Endothelial cell of umbilical vein (primary cell): Measurements from ENCODE around the gene HMCN1. TPM values are rescaled to one million over a fixed set of nuclear protein-coding genes. Genes with fewer than 3 reads are reported as not detected.

Experiments used
- BruUV-seq: library from RNA; stranded (reverse); fragments of 400-500 nt; replicated peaks from 2 replicates; lab custom pipeline; 2021; lab: Mats Ljungman, UMichigan
- CTCF ChIA-PET: fragments of 300-600, 350-600 bp; sonication (Branson Sonifier 250); formaldehyde crosslinking; loops from one replicate; lab custom pipeline; 2021; ENCODE audit warnings: antibody characterized with exemption, inconsistent platforms; lab: Charles Lee
- POLR2A ChIA-PET: fragments of 300-600, 350-600 bp; sonication (Branson Sonifier 250); formaldehyde crosslinking; loops from one replicate; lab custom pipeline; 2021; ENCODE audit warnings: antibody characterized with exemption, inconsistent platforms; lab: Charles Lee
- DNase-seq: peaks from one replicate; pipeline ENCODE4 v3.0.0-alpha.2; 2011; ENCODE audit warnings: low read depth, low spot score
- FAIRE-seq: peaks from 2 replicates; lab custom pipeline; 2011; peaks lifted over from hg19 to GRCh38; lab: Jason Lieb, UNC
- H2AFZ ChIP-seq: 2 replicates; pipeline ENCODE4 v1.6.0; 2012; ENCODE audit warnings: low read depth, low read length, control low read depth, inconsistent platforms
- H3K27ac ChIP-seq: 2 replicates; pipeline ENCODE4 v1.5.1; 2011; ENCODE audit warnings: low read depth, mild to moderate bottlenecking, control low read depth, low read length, moderate library complexity; ENCODE audit not compliant: insufficient read depth
- H3K27me3 ChIP-seq, 2 experiments: 2 replicates each; pipeline versions ENCODE4 v1.6.0 to v1.6.1; 2011; ENCODE audit warnings: low read length in 2 of 2, mixed read lengths in 1 of 2; ENCODE audit not compliant: control insufficient read depth in 2 of 2, insufficient read depth in 2 of 2
- H3K36me3 ChIP-seq, 2 experiments: 2 replicates in 1 of 2; 3 replicates in 1 of 2; pipeline ENCODE4 v1.5.1; 2011; ENCODE audit warnings: low read length in 2 of 2, mild to moderate bottlenecking in 1 of 2, moderate library complexity in 1 of 2; ENCODE audit not compliant: control insufficient read depth in 2 of 2, insufficient read depth in 2 of 2; ENCODE audit errors: extremely low read depth in 1 of 2
- H3K4me1 ChIP-seq: 3 replicates; pipeline ENCODE4 v1.5.1; 2011; ENCODE audit warnings: mild to moderate bottlenecking, low read length; ENCODE audit not compliant: control insufficient read depth, insufficient read depth; ENCODE audit errors: extremely low read depth
- H3K4me2 ChIP-seq: 2 replicates; pipeline ENCODE4 v1.6.1; 2011; ENCODE audit warnings: low read length, control low read depth, mixed read lengths; ENCODE audit not compliant: insufficient read depth
- H3K4me3 ChIP-seq, 3 experiments: fragments of 200-600 bp in 1 of 3; sonication (generic), shearing (Covaris generic) in 1 of 3; replicated peaks in 1 of 3; 2 replicates each; pipeline ENCODE4 v1.5.1; 2011 to 2016; ENCODE audit warnings: control low read depth in 3 of 3, low read length in 3 of 3, mild to moderate bottlenecking in 2 of 3, inconsistent platforms in 1 of 3, low read depth in 1 of 3, moderate library complexity in 1 of 3; ENCODE audit not compliant: insufficient read depth in 1 of 3
- H3K79me2 ChIP-seq: 2 replicates; pipeline ENCODE4 v1.6.0; 2012; ENCODE audit warnings: low read length, inconsistent platforms; ENCODE audit not compliant: control insufficient read depth, insufficient read depth
- H3K9ac ChIP-seq: replicated peaks from 2 replicates; pipeline ENCODE3; 2011; ENCODE audit warnings: low read length, control low read depth; ENCODE audit not compliant: insufficient read depth; ENCODE audit errors: extremely low read depth
- H3K9me1 ChIP-seq: replicated peaks from 3 replicates; pipeline ENCODE4 v1.6.0; 2011; ENCODE audit warnings: mild to moderate bottlenecking, low read length; ENCODE audit not compliant: control insufficient read depth, insufficient read depth; ENCODE audit errors: extremely low read depth
- H3K9me3 ChIP-seq: replicated peaks from 2 replicates; pipeline ENCODE4 v1.5.1; 2012; ENCODE audit warnings: low read length, inconsistent platforms; ENCODE audit not compliant: control insufficient read depth, insufficient read depth
- H4K20me1 ChIP-seq: replicated peaks from 2 replicates; pipeline ENCODE3; 2011; ENCODE audit warnings: mild to moderate bottlenecking, low read length; ENCODE audit not compliant: control insufficient read depth, insufficient read depth; ENCODE audit errors: extremely low read depth
- CTCF ChIP-seq, 2 donors: IDR thresholded peaks; 1 replicate in 1 of 2; 2 replicates in 1 of 2; pipeline ENCODE4 v1.5.1; 2011; ENCODE audit warnings: low read length in 2 of 2, mild to moderate bottlenecking in 2 of 2, moderate library complexity in 2 of 2, control low read depth in 1 of 2, inconsistent platforms in 1 of 2, low read depth in 1 of 2; ENCODE audit not compliant: insufficient read depth in 1 of 2; ENCODE audit errors: extremely low read depth in 1 of 2
- EZH2 ChIP-seq: IDR thresholded peaks from 2 replicates; pipeline ENCODE4 v1.6.1; 2012; ENCODE audit warnings: borderline replicate concordance, low read depth, mild to moderate bottlenecking, moderate library complexity, low read length, inconsistent platforms; ENCODE audit not compliant: severe bottlenecking
- FOS ChIP-seq: IDR thresholded peaks from 2 replicates; pipeline ENCODE4 v1.6.1; 2011; ENCODE audit warnings: mild to moderate bottlenecking, low read length, moderate library complexity, borderline replicate concordance; ENCODE audit not compliant: insufficient read depth
- GATA2 ChIP-seq: IDR thresholded peaks from 2 replicates; pipeline ENCODE4 v1.7.0; 2011; ENCODE audit warnings: low read depth, mild to moderate bottlenecking, moderate library complexity, mixed read lengths, low read length; ENCODE audit not compliant: insufficient read length, insufficient read depth
- JUN ChIP-seq: IDR thresholded peaks from 2 replicates; pipeline ENCODE4 v1.6.1; 2011; ENCODE audit warnings: borderline replicate concordance, low read depth; ENCODE audit not compliant: insufficient read length, insufficient read depth
- MYC ChIP-seq: IDR thresholded peaks from one replicate; pipeline ENCODE4 v1.6.1; 2011; ENCODE audit warnings: mild to moderate bottlenecking, low read depth, low read length
- POLR2A ChIP-seq: IDR thresholded peaks from 2 replicates; pipeline ENCODE4 v1.6.1; 2012; ENCODE audit warnings: low read depth, mild to moderate bottlenecking, control low read depth, low read length
- POLR2AphosphoS5 ChIP-seq: IDR thresholded peaks from 2 replicates; pipeline ENCODE4 v1.6.1; 2012; ENCODE audit warnings: low read depth, mild to moderate bottlenecking, control low read depth, low read length, moderate library complexity; ENCODE audit not compliant: insufficient read depth
- dilution Hi-C: fragments of 300-500 bp; cut with MboI; formaldehyde crosslinking; loops from one replicate; pipeline ENCODE4 v1.15.0; 2019; ENCODE audit warnings: low sequenced_read_pairs; ENCODE audit not compliant: extremely low pct_ligation_motif_present
- intact Hi-C: fragments of 100-400 bp; cut with micrococcal nuclease; formaldehyde crosslinking; loops from one replicate; pipeline ENCODE4 v1.10.0; 2022
- polyA plus RNA-seq, 4 experiments: library from polyadenylated mRNA; depleted of rRNA in 3 of 4; stranded (reverse) in 3 of 4; unstranded in 1 of 4; fragments of >200 nt; gene quantifications; 2 replicates each; pipeline versions ENCODE4 v1.2.1 to v1.2.3, GENCODE V29; 2011 to 2012; ENCODE audit warnings: missing spikeins in 1 of 4
- total RNA-seq: library from RNA; stranded (reverse); gene quantifications from 2 replicates; pipeline ENCODE4 v1.2.3, GENCODE V29; 2021
- TF ChIP-seq, protein P1 (sequence below): IDR thresholded peaks from 2 replicates; pipeline ENCODE4 v1.6.1; 2011; ENCODE audit not compliant: insufficient read depth, insufficient read length

The HMCN1 gene
- total and polyA plus RNA-seq, 2 donors (not counting 3 experiments of a cell fraction or from before 2014, with no cell fraction given) = 10.3 to 16.0 TPM

DNA sequence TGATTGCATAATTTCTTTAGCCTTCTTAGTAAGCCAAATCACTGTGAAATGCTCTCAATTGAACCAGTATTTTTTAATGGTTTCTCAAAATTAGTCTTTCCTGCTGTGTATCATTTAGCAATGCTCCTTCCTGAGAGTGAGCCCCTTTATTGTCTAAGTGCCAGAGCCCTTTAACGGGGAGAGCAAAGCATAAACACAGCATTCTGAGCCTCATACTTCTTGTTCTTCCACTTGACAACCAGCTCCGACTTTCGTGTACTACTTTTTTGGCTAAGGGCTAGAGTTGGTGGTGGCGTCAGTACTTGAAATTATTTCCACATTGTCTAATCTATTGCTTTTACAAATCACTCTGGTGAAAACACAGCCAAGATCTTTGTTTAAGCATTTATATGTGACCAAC is 341.8 kb downstream of the HMCN1 start:
- Histone ChIP-seq H3K9ac (no peak overlapping the region), H3K27me3 (no peaks in the 10 kb centered on the region), H3K9me3 (no peaks in the 10 kb centered on the region), H3K4me2 (no peak overlapping the region), H2AFZ (no peak overlapping the region), H3K9me1 (no peaks in the 10 kb centered on the region), H3K27ac (no peak overlapping the region), H3K79me2 (no peaks in the 10 kb centered on the region), H4K20me1 (no peaks in the 10 kb centered on the region), H3K4me3 (no peak overlapping the region), H3K36me3 (no peaks in the 10 kb centered on the region), H3K4me1 (no peaks in the 10 kb centered on the region)
- CTCF ChIA-PET = no interaction called here
- dilution Hi-C loops (no loop called here), intact Hi-C loops (no loop called here)
- DNase-seq (no peak), FAIRE-seq (no peak)
- TF ChIP-seq, protein P1, sequence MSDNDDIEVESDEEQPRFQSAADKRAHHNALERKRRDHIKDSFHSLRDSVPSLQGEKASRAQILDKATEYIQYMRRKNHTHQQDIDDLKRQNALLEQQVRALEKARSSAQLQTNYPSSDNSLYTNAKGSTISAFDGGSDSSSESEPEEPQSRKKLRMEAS = no peak
- TF ChIP-seq FOS (no peak), JUN (no peak), POLR2AphosphoS5 (no peak), CTCF (IDR thresholded peaks at IDR 0.05; ENCODE audit: extremely low read depth in 1 of 2, insufficient read depth in 1 of 2, low read depth in 1 of 2, low read length in 2 of 2) (no peak), MYC (no peak), EZH2 (no peak), GATA2 (no peak), POLR2A (no peak)
- no TSS peak for BruUV-seq
- POLR2A ChIA-PET = no interaction called here
